Upper lobe of right lung (tissue), 1 donor: ENCODE measurements around the gene PPP1R3F. TPM values are rescaled to one million over a fixed set of nuclear protein-coding genes. Genes with fewer than 3 reads are reported as not detected.

Experiments used
- ATAC-seq: fragments of 200-7000 bp; cut with Tn5 transposase; one replicate; pipeline ENCODE4 v1.9.1; 2020; ENCODE audit warnings: mild to moderate bottlenecking, moderate library complexity
- DNase-seq: peaks from one replicate; pipeline ENCODE4 v3.0.0-alpha.2; 2020
- H3K27ac ChIP-seq: fragments of 200-600 bp; one replicate; pipeline ENCODE4 v1.8.0; 2022
- H3K27me3 ChIP-seq: fragments of 200-600 bp; one replicate; pipeline ENCODE4 v1.8.0; 2022; ENCODE audit warnings: mild to moderate bottlenecking
- H3K36me3 ChIP-seq: fragments of 200-600 bp; one replicate; pipeline ENCODE4 v1.8.0; 2022
- H3K4me1 ChIP-seq: fragments of 200-600 bp; one replicate; pipeline ENCODE4 v1.8.0; 2022
- H3K4me3 ChIP-seq: fragments of 200-600 bp; one replicate; pipeline ENCODE4 v1.8.0; 2022; ENCODE audit warnings: mild to moderate bottlenecking
- H3K9me3 ChIP-seq: fragments of 200-600 bp; one replicate; pipeline ENCODE4 v1.8.0; 2022
- CTCF ChIP-seq: fragments of 200-600 bp; IDR thresholded peaks from one replicate; pipeline ENCODE4 v1.8.0; 2022; ENCODE audit warnings: antibody characterized with exemption
- intact Hi-C: fragments of 100-400 bp; cut with DNase I; formaldehyde crosslinking; loops from one replicate; pipeline ENCODE4 v1.11.0; 2022
- total RNA-seq: library from RNA; stranded (reverse); fragmentation: NEBNext Ultra II Directional; extraction: Animal tissue kit (Norgen Biotek cat#: 25700); gene quantifications from one replicate; pipeline ENCODE4 v1.2.1, GENCODE V29; 2021
- donor health status: DM: no; HTN: yes; CAD: no; lungs with severe emphysema.

Gene PPP1R3F
- total RNA-seq, 1 donor from 2014 or later = 6.0 TPM

GRCh38 chrX:49276207-49276606, 6.6 kb downstream of the PPP1R3F start:
- no peak overlapping the region for H3K27ac ChIP-seq
- H3K27me3 ChIP-seq = no peaks in the 10 kb centered on the region
- DNase-seq = no peak
- intact Hi-C loops = no loop called here
- no peak for TF ChIP-seq CTCF
- no peak for ATAC-seq
- no peaks in the 10 kb centered on the region for H3K9me3 ChIP-seq
- H3K4me1 ChIP-seq = peaks cover 3% of the 10 kb centered on the region
- H3K4me3 ChIP-seq = no peak overlapping the region
- no peaks in the 10 kb centered on the region for H3K36me3 ChIP-seq

DNA sequence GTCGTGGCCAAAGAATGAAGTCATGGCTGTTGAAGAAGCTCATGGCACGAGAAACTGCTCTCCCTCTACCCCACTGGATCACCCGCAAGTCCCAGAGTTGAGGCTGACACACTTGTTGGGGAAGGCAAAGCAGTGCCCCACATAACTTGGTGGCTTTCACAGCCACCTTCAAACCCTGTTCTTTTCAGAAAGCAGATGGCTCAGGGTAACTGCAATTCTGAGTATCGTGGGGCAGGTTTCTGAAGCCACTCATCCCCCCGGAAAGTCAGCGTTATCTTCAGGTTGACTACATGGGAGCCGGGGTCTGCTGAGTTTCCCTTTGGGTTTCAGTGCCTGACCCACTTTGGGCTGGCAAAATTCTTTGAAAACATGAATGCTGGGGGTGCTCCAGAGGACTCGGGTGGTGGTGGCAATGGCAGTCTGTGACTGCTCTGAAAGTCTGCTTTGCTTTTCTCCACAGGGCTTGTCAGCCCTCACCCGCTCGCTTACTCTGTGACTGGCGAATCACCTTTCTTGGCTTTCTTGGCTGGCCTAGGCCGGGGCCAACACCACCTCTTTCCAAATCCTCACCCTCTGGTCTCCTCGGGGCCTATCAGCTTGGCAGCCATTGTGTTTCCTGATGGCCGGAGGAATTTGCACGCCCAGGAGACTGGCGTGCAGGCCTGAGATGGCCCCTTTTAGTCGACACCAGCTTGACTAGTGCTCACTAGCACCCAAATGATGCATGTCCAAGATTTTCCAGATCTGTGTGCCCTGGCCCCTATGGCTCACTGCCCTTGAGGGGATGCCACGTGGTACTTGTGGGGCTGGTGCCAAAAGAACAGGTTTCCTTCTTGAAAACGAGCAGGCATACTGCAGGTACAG, 7.3 kb downstream of the PPP1R3F start:
- Histone ChIP-seq H3K27ac (no peak overlapping the region), H3K4me3 (no peak overlapping the region), H3K4me1 (no peaks in the 10 kb centered on the region), H3K36me3 (no peaks in the 10 kb centered on the region), H3K9me3 (no peaks in the 10 kb centered on the region), H3K27me3 (no peaks in the 10 kb centered on the region)
- intact Hi-C loops = no loop called here
- no peak for DNase-seq
- TF ChIP-seq CTCF = no peak
- no peak for ATAC-seq

- Histone ChIP-seq H3K27me3 (no peaks in the 10 kb centered on the region), H3K36me3 (no peaks in the 10 kb centered on the region), H3K9me3 (no peaks in the 10 kb centered on the region), H3K4me1 (no peaks in the 10 kb centered on the region), H3K27ac (no peak overlapping the region), H3K4me3 (no peak overlapping the region)
- ATAC-seq = no peak
- intact Hi-C loops = no loop called here
- no peak for DNase-seq
- no peak for TF ChIP-seq CTCF
Measured at GRCh38 chrX:49277535-49277830, 7.9 kb downstream of the PPP1R3F start.

DNA sequence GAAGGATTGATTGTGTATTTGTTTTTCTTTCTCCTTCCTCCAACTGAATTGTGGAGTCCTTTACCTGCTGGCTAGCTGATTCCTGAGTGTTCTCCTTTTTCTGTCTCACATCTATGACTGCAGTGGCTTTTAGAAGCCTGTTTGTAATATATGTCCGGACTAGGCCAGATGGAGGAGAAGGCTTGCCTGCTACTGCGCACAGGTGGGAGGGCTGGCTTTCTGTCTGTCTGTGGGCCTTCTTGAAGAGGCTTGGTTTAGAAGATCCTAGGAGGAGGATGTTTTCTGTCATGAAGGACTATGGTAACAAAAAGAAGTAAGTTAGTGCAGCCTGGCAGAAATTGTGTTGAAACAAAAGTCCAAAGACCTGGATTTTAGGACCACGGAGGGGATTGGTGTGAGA, 8.5 kb downstream of the PPP1R3F start:
- H3K27ac ChIP-seq = no peak overlapping the region
- no peaks in the 10 kb centered on the region for H3K4me1 ChIP-seq
- no peaks in the 10 kb centered on the region for H3K36me3 ChIP-seq
- DNase-seq (no peak), ATAC-seq (no peak)
- H3K4me3 ChIP-seq = no peak overlapping the region
- no peaks in the 10 kb centered on the region for H3K9me3 ChIP-seq
- TF ChIP-seq CTCF = no peak
- intact Hi-C loops = no loop called here
- no peaks in the 10 kb centered on the region for H3K27me3 ChIP-seq

GRCh38 chrX:49282647-49283011, 13.0 kb downstream of the PPP1R3F start:
- Histone ChIP-seq H3K27ac (no peak overlapping the region), H3K36me3 (no peaks in the 10 kb centered on the region), H3K4me3 (no peak overlapping the region), H3K9me3 (no peaks in the 10 kb centered on the region), H3K27me3 (no peaks in the 10 kb centered on the region), H3K4me1 (no peaks in the 10 kb centered on the region)
- TF ChIP-seq CTCF = no peak
- intact Hi-C loops = no loop called here
- no peak for DNase-seq
- ATAC-seq = no peak

GRCh38 chrX:49284212-49284611, 14.6 kb downstream of the PPP1R3F start:
- DNase-seq (no peak), ATAC-seq (no peak)
- Histone ChIP-seq H3K4me1 (no peaks in the 10 kb centered on the region), H3K27ac (no peak overlapping the region), H3K4me3 (no peak overlapping the region), H3K27me3 (no peaks in the 10 kb centered on the region), H3K36me3 (no peaks in the 10 kb centered on the region), H3K9me3 (no peaks in the 10 kb centered on the region)
- intact Hi-C loops = no loop called here
- TF ChIP-seq CTCF = no peak
